Mesenchymal stem cell (in vitro differentiated cells and primary cell): ENCODE data around the gene CAMTA1.
A peak's percentile ranks its signal among the peaks of the same experiment; 100 is the strongest.

Experiments
- DNase-seq: peaks from one replicate; pipeline ENCODE4 v3.0.0-alpha.2; 2013
- H2AFZ ChIP-seq: one replicate; pipeline ENCODE4 v1.6.1; 2013; ENCODE audit warnings: low read depth, mild to moderate bottlenecking, control low read depth, inconsistent platforms, low read length, moderate library complexity
- H2AK5ac ChIP-seq: 2 replicates; pipeline ENCODE4 v1.6.1; 2013; ENCODE audit warnings: low read length, moderate library complexity, mild to moderate bottlenecking, inconsistent platforms; ENCODE audit not compliant: severe bottlenecking
- H2BK120ac ChIP-seq: one replicate; pipeline ENCODE4 v1.6.1; 2013; ENCODE audit warnings: low read depth, mild to moderate bottlenecking, inconsistent platforms, low read length, moderate library complexity
- H2BK12ac ChIP-seq, 2 experiments: one replicate each; pipeline ENCODE4 v1.6.1; 2013; ENCODE audit warnings: inconsistent platforms in 2 of 2, low read length in 2 of 2, mild to moderate bottlenecking in 2 of 2, moderate library complexity in 2 of 2, control low read depth in 1 of 2
- H2BK15ac ChIP-seq: one replicate; pipeline ENCODE4 v1.6.1; 2013; ENCODE audit warnings: mild to moderate bottlenecking, low read depth, inconsistent platforms; ENCODE audit not compliant: poor library complexity, severe bottlenecking
- H2BK5ac ChIP-seq: 2 replicates; pipeline ENCODE4 v1.6.1; 2013; ENCODE audit warnings: low read depth, mild to moderate bottlenecking, low read length, control low read depth, inconsistent platforms; ENCODE audit not compliant: poor library complexity, severe bottlenecking
- H3K14ac ChIP-seq, 2 experiments: one replicate each; pipeline ENCODE4 v1.6.1; 2013; ENCODE audit warnings: inconsistent platforms in 2 of 2, low read length in 2 of 2, control low read depth in 1 of 2, mild to moderate bottlenecking in 1 of 2, moderate library complexity in 1 of 2
- H3K18ac ChIP-seq, 2 experiments: one replicate each; pipeline ENCODE4 v1.6.1; 2013; ENCODE audit warnings: inconsistent platforms in 2 of 2, low read length in 2 of 2, control low read depth in 1 of 2, low read depth in 1 of 2, mild to moderate bottlenecking in 1 of 2
- H3K23ac ChIP-seq, 2 experiments: one replicate each; pipeline ENCODE4 v1.6.1; 2013; ENCODE audit warnings: inconsistent platforms in 2 of 2, low read length in 2 of 2, mild to moderate bottlenecking in 2 of 2, moderate library complexity in 2 of 2, control low read depth in 1 of 2
- H3K27ac ChIP-seq: 2 replicates; pipeline ENCODE4 v1.5.1; 2013; ENCODE audit warnings: mild to moderate bottlenecking, moderate library complexity, low read length, control low read depth, inconsistent platforms; ENCODE audit not compliant: poor library complexity, severe bottlenecking
- H3K27me3 ChIP-seq, 2 experiments: 2 replicates each; pipeline versions ENCODE4 v1.6.1 to v1.7.0; 2013; ENCODE audit warnings: low read length in 2 of 2, mild to moderate bottlenecking in 2 of 2, moderate library complexity in 2 of 2, control low read depth in 1 of 2, inconsistent platforms in 1 of 2; ENCODE audit not compliant: control insufficient read depth in 1 of 2, insufficient read depth in 1 of 2
- H3K36me3 ChIP-seq, 2 experiments: 2 replicates each; pipeline versions ENCODE4 v1.6.1 to v1.7.0; 2013; ENCODE audit warnings: low read length in 2 of 2, control low read depth in 1 of 2, inconsistent platforms in 1 of 2, low read depth in 1 of 2, mild to moderate bottlenecking in 1 of 2; ENCODE audit not compliant: insufficient read depth in 2 of 2, control insufficient read depth in 1 of 2
- H3K4ac ChIP-seq, 2 experiments: one replicate each; pipeline ENCODE4 v1.6.1; 2013; ENCODE audit warnings: inconsistent platforms in 2 of 2, low read length in 2 of 2, mild to moderate bottlenecking in 2 of 2, moderate library complexity in 2 of 2, control low read depth in 1 of 2, low read depth in 1 of 2
- H3K4me1 ChIP-seq: 2 replicates; pipeline ENCODE4 v1.6.1; 2013; ENCODE audit warnings: low read depth, low read length, control low read depth; ENCODE audit not compliant: control insufficient read depth, insufficient read depth
- H3K4me2 ChIP-seq: 2 replicates; pipeline ENCODE4 v1.6.1; 2013; ENCODE audit warnings: low read length, mild to moderate bottlenecking, inconsistent platforms; ENCODE audit not compliant: poor library complexity, severe bottlenecking
- H3K4me3 ChIP-seq, 2 experiments: 2 replicates each; pipeline versions ENCODE4 v1.5.1 to v1.7.0; 2013; ENCODE audit warnings: low read length in 2 of 2, mild to moderate bottlenecking in 2 of 2, control low read depth in 1 of 2, low read depth in 1 of 2; ENCODE audit not compliant: insufficient read depth in 1 of 2
- H3K79me1 ChIP-seq: replicated peaks from 2 replicates; pipeline ENCODE4 v1.6.1; 2013; ENCODE audit warnings: mild to moderate bottlenecking, control low read depth, low read length, inconsistent platforms; ENCODE audit not compliant: poor library complexity, severe bottlenecking
- H3K9ac ChIP-seq: 2 replicates; pipeline ENCODE4 v1.7.0; 2013; ENCODE audit warnings: mild to moderate bottlenecking, low read length, moderate library complexity
- H3K9me3 ChIP-seq: 2 replicates; pipeline ENCODE4 v1.7.0; 2013; ENCODE audit warnings: mild to moderate bottlenecking, low read length; ENCODE audit not compliant: control insufficient read depth
- H4K8ac ChIP-seq: one replicate; pipeline ENCODE4 v1.6.1; 2013; ENCODE audit warnings: inconsistent platforms, mild to moderate bottlenecking, low read length, moderate library complexity
- H4K91ac ChIP-seq: one replicate; pipeline ENCODE4 v1.6.1; 2013; ENCODE audit warnings: mild to moderate bottlenecking, low read length, inconsistent platforms
- WGBS: methylation state at CpG from one replicate; pipeline ENCODE4 v1.1.7; 2013; ENCODE audit warnings: mixed read lengths; 5-methylcytosine and 5-hydroxymethylcytosine counted together

CAMTA1 gene

GRCh38 chr1:6802454-6802853 lies 17.2 kb downstream of the CAMTA1 start:
- no peak overlapping the region for H2BK15ac ChIP-seq
- H3K9ac ChIP-seq = peak overlapping the region; percentile 74

DNA sequence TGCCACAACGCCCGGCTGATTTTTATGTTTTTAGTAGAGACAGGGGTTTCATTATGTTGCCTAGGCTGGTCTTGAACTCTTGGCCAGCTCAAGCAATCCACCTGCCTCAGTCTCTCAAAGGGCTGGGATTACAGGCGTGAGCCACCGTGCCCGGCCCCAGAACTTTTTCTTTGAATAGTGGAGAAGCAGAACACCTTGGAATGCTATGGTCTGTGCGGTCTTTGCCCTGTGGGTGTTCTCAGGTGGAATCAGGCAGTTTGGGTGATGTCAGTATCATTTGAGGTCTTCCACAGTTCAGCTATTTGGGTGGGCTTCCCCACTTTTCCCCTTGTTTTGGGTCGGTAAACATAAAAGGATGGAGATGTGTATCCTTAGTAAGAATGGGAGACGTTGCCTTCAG lies 17.6 kb downstream of the CAMTA1 start:
- H3K9ac ChIP-seq = no peak overlapping the region
- no peaks in the 10 kb centered on the region for H3K27me3 ChIP-seq
- H3K4me3 ChIP-seq = no peak overlapping the region
- no peak overlapping the region for H2BK15ac ChIP-seq
- H3K14ac ChIP-seq = peak overlapping the region in 1 of 2 experiments; percentile 41
- H3K36me3 ChIP-seq = no peaks in the 10 kb centered on the region
- H3K18ac ChIP-seq = no peak overlapping the region
- H3K9me3 ChIP-seq = no peaks in the 10 kb centered on the region
- H2BK5ac ChIP-seq = no peak overlapping the region
- H3K4me1 ChIP-seq = no peaks in the 10 kb centered on the region
- H4K91ac ChIP-seq = no peak overlapping the region
- H3K4me2 ChIP-seq = no peak overlapping the region
- no peak for DNase-seq
- no peak overlapping the region for H2AK5ac ChIP-seq
- H4K8ac ChIP-seq = no peak overlapping the region
- no peak overlapping the region for H3K27ac ChIP-seq
- no peak overlapping the region for H3K23ac ChIP-seq
- WGBS = 84% methylated on average over 8 of the region's 8 CpGs
- H2BK120ac ChIP-seq = peak overlapping the region; percentile 2
- no peak overlapping the region for H3K4ac ChIP-seq
- H2BK12ac ChIP-seq = no peak overlapping the region
- peaks cover 2% of the 10 kb centered on the region for H3K79me1 ChIP-seq
- no peak overlapping the region for H2AFZ ChIP-seq

More at GRCh38 chr1:6802454-6802853, 17.2 kb downstream of the CAMTA1 start:
- Histone ChIP-seq H3K4me2 (no peak overlapping the region), H2BK12ac (peak overlapping the region in 1 of 2 experiments; percentile 10), H3K36me3 (no peaks in the 10 kb centered on the region), H2AK5ac (no peak overlapping the region), H3K4me1 (no peaks in the 10 kb centered on the region), H3K23ac (peak overlapping the region in 1 of 2 experiments; percentile 29), H3K79me1 (peaks cover 2% of the 10 kb centered on the region), H3K4ac (peak overlapping the region in 1 of 2 experiments; percentile 58), H4K8ac (no peak overlapping the region), H3K14ac (no peak overlapping the region), H3K27me3 (no peaks in the 10 kb centered on the region), H3K27ac (no peak overlapping the region), H2BK120ac (peak overlapping the region; percentile 2), H3K18ac (no peak overlapping the region), H4K91ac (no peak overlapping the region), H2AFZ (no peak overlapping the region), H3K9me3 (no peaks in the 10 kb centered on the region), H2BK5ac (no peak overlapping the region), H3K4me3 (no peak overlapping the region)
- 93% methylated on average over 2 of the region's 2 CpGs for WGBS
- no peak for DNase-seq

GRCh38 chr1:6803357-6803756 lies 18.1 kb downstream of the CAMTA1 start:
- Histone ChIP-seq H4K8ac (no peak overlapping the region), H3K14ac (no peak overlapping the region), H3K4me1 (no peaks in the 10 kb centered on the region), H3K27ac (no peak overlapping the region), H4K91ac (no peak overlapping the region), H2BK120ac (no peak overlapping the region), H3K4me3 (no peak overlapping the region), H3K4me2 (no peak overlapping the region), H3K27me3 (no peaks in the 10 kb centered on the region), H2AK5ac (no peak overlapping the region), H2BK12ac (no peak overlapping the region), H3K4ac (no peak overlapping the region), H2BK15ac (no peak overlapping the region), H2AFZ (no peak overlapping the region), H3K9ac (no peak overlapping the region), H3K79me1 (peaks cover 2% of the 10 kb centered on the region), H3K9me3 (no peaks in the 10 kb centered on the region), H2BK5ac (no peak overlapping the region), H3K18ac (no peak overlapping the region), H3K36me3 (no peaks in the 10 kb centered on the region), H3K23ac (no peak overlapping the region)
- no peak for DNase-seq
- WGBS = 48% methylated on average over 2 of the region's 2 CpGs

DNA sequence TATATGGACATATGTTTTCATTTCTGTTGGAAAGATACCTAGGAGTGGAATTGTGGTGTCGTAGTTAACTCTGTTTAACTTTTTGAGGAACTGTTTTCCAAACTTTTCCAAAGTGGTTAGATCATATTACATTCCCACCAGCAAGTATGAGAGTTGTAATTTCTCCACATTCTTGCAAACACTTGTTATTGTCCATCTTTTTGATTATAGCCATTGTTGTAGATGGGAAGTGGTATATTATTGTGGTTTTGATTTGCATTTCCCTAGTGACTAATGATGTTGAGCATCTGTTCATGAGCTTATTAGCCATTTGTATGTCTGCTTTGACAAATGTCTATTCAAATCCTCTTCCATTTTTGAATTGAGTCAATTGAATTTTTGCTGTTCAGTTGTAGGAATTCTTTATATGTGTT lies 19.8 kb downstream of the CAMTA1 start:
- H3K4me1 ChIP-seq = no peaks in the 10 kb centered on the region
- H3K27ac ChIP-seq = no peak overlapping the region
- no peak overlapping the region for H3K4me3 ChIP-seq
- H2BK15ac ChIP-seq = no peak overlapping the region
- no peak overlapping the region for H2AFZ ChIP-seq
- no peak overlapping the region for H4K8ac ChIP-seq
- no peak overlapping the region for H2AK5ac ChIP-seq
- H3K36me3 ChIP-seq = no peaks in the 10 kb centered on the region
- H3K18ac ChIP-seq = no peak overlapping the region
- no peaks in the 10 kb centered on the region for H3K27me3 ChIP-seq
- H2BK12ac ChIP-seq = no peak overlapping the region
- no peaks in the 10 kb centered on the region for H3K9me3 ChIP-seq
- no peak overlapping the region for H3K4ac ChIP-seq
- H3K4me2 ChIP-seq = no peak overlapping the region
- H2BK120ac ChIP-seq = no peak overlapping the region
- no peak overlapping the region for H4K91ac ChIP-seq
- peaks cover 5% of the 10 kb centered on the region for H3K79me1 ChIP-seq
- H2BK5ac ChIP-seq = no peak overlapping the region
- H3K9ac ChIP-seq = no peak overlapping the region
- no peak for DNase-seq
- WGBS = 100% methylated on average over 1 of the region's 1 CpG
- H3K23ac ChIP-seq = no peak overlapping the region
- H3K14ac ChIP-seq = no peak overlapping the region
